Gastroesophageal sphincter (tissue), 4 donors: Measurements from ENCODE around the gene SLITRK6. TPM values are rescaled to one million over a fixed set of nuclear protein-coding genes. Genes with fewer than 3 reads are reported as not detected.

Experiments
- ATAC-seq: fragments of 150-250 bp; one replicate; pipeline ENCODE4 v1.9.1; 2016; ENCODE audit warnings: mild to moderate bottlenecking, moderate library complexity
- H3K27ac ChIP-seq, 4 donors: fragments of 200-600 bp; sonication (generic) in 3 of 4; 1 replicate in 3 of 4; 2 replicates in 1 of 4; pipeline ENCODE4 v1.5.1; 2016 to 2019
- H3K27me3 ChIP-seq: fragments of 200-600 bp; sonication (generic); one replicate; pipeline ENCODE4 v1.5.1; 2019
- H3K36me3 ChIP-seq, 2 donors: fragments of 200-600 bp; sonication (generic); one replicate each; pipeline ENCODE4 v1.5.1; 2019; ENCODE audit warnings: control low read depth in 1 of 2
- H3K4me1 ChIP-seq, 3 donors: fragments of 200-600 bp; sonication (generic); 1 replicate in 2 of 3; 2 replicates in 1 of 3; pipeline ENCODE4 v1.5.1; 2016 to 2019; ENCODE audit warnings: control low read depth in 2 of 3
- H3K4me3 ChIP-seq, 2 donors: fragments of 200-600 bp; sonication (generic); one replicate each; pipeline ENCODE4 v1.5.1; 2019; ENCODE audit warnings: mild to moderate bottlenecking in 1 of 2, moderate library complexity in 1 of 2
- H3K9me3 ChIP-seq, 3 donors: fragments of 200-600 bp; sonication (generic); one replicate each; pipeline ENCODE4 v1.5.1; 2017 to 2019; ENCODE audit warnings: control low read depth in 2 of 3
- EP300 ChIP-seq: sonication (generic); formaldehyde crosslinking; IDR thresholded peaks from one replicate; pipeline ENCODE4 v1.6.1; 2017; ENCODE audit warnings: antibody characterized with exemption, mild to moderate bottlenecking
- POLR2A ChIP-seq, 2 donors: fragments of 450-650 bp; IDR thresholded peaks; one replicate each; pipeline ENCODE4 v1.6.1; 2017; ENCODE audit warnings: antibody characterized with exemption in 2 of 2, mild to moderate bottlenecking in 2 of 2, moderate library complexity in 1 of 2
- POLR2AphosphoS5 ChIP-seq: sonication (generic); formaldehyde crosslinking; IDR thresholded peaks from one replicate; pipeline ENCODE4 v1.6.1; 2017; ENCODE audit warnings: antibody characterized with exemption
- WGBS, 2 donors: methylation state at CpG; one replicate each; pipeline ENCODE4 v1.1.5; 2018; ENCODE audit warnings: low coverage in 1 of 2; 5-methylcytosine and 5-hydroxymethylcytosine counted together
- total RNA-seq, 4 donors: library from RNA; depleted of rRNA; stranded (reverse); fragments of >200 nt; gene quantifications; one replicate each; pipeline ENCODE4 v1.1.0, GENCODE V29; 2016
- TF ChIP-seq, protein P1 (sequence below), 4 experiments: fragments of 200-600 bp in 2 of 4; fragments of 450-650 bp in 2 of 4; sonication (generic) in 1 of 4; IDR thresholded peaks; one replicate each; pipeline ENCODE4 v1.5.1; 2017 to 2019; ENCODE audit warnings: antibody characterized with exemption in 4 of 4, mild to moderate bottlenecking in 2 of 4, moderate library complexity in 2 of 4

SLITRK6 gene, protein sequence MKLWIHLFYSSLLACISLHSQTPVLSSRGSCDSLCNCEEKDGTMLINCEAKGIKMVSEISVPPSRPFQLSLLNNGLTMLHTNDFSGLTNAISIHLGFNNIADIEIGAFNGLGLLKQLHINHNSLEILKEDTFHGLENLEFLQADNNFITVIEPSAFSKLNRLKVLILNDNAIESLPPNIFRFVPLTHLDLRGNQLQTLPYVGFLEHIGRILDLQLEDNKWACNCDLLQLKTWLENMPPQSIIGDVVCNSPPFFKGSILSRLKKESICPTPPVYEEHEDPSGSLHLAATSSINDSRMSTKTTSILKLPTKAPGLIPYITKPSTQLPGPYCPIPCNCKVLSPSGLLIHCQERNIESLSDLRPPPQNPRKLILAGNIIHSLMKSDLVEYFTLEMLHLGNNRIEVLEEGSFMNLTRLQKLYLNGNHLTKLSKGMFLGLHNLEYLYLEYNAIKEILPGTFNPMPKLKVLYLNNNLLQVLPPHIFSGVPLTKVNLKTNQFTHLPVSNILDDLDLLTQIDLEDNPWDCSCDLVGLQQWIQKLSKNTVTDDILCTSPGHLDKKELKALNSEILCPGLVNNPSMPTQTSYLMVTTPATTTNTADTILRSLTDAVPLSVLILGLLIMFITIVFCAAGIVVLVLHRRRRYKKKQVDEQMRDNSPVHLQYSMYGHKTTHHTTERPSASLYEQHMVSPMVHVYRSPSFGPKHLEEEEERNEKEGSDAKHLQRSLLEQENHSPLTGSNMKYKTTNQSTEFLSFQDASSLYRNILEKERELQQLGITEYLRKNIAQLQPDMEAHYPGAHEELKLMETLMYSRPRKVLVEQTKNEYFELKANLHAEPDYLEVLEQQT
- 10 to 100 TPM in 1 of 4 donors, 1 to 10 TPM in 3; 2.4 to 17.0 (median 6.2) TPM for total RNA-seq

DNA sequence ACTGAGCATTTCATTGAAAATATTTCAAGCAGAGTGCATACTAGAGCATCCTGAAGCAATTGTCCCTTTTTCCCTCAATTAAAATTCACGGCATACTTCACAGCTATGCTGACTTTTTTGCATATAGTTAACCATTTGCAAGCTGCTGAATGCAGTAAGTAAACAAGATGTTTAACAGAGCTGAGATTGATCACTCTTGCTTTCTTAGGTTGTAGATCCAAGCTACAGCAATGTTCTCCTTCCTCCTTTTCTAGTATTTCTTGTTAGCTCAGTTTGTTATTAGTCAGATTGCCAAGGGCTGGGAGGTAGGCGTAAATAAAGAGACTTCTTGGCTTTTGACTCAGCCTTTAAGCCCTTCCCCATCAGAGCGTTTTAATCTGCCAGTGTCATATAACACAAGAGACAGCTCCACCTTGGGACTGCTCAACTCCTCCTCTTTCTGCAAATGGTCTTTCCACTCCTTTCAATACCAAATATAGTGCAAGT lies at the start of gene SLITRK6:
Gene SLITRK6 (minus strand): TSS at position 323 of the 486 bp plus-strand sequence. CDS start 2,911 bp downstream, outside the sequence.
- TF ChIP-seq POLR2A (IDR thresholded peaks at IDR 0.05): no peak
- no peak for TF ChIP-seq EP300
- no peak for TF ChIP-seq POLR2AphosphoS5
- TF ChIP-seq, protein P1, sequence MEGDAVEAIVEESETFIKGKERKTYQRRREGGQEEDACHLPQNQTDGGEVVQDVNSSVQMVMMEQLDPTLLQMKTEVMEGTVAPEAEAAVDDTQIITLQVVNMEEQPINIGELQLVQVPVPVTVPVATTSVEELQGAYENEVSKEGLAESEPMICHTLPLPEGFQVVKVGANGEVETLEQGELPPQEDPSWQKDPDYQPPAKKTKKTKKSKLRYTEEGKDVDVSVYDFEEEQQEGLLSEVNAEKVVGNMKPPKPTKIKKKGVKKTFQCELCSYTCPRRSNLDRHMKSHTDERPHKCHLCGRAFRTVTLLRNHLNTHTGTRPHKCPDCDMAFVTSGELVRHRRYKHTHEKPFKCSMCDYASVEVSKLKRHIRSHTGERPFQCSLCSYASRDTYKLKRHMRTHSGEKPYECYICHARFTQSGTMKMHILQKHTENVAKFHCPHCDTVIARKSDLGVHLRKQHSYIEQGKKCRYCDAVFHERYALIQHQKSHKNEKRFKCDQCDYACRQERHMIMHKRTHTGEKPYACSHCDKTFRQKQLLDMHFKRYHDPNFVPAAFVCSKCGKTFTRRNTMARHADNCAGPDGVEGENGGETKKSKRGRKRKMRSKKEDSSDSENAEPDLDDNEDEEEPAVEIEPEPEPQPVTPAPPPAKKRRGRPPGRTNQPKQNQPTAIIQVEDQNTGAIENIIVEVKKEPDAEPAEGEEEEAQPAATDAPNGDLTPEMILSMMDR (IDR thresholded peaks at IDR 0.05): no peak
- Histone ChIP-seq H3K27ac (peak within 1 kb of the TSS in 1 of 4 donors; percentile 33), H3K27me3 (no peaks in the 10 kb centered on the region), H3K4me1 (peaks cover 0 to 5% (median 0%) of the 10 kb centered on the region in 3 donors), H3K36me3 (no peaks in the 10 kb centered on the region), H3K4me3 (peak within 1 kb of the TSS; percentile 39 to 45), H3K9me3 (no peaks in the 10 kb centered on the region)
- peak; percentile 46 for ATAC-seq
- WGBS, 2 donors: 4 to 7% methylated on average over 3 of the region's 3 CpGs

DNA sequence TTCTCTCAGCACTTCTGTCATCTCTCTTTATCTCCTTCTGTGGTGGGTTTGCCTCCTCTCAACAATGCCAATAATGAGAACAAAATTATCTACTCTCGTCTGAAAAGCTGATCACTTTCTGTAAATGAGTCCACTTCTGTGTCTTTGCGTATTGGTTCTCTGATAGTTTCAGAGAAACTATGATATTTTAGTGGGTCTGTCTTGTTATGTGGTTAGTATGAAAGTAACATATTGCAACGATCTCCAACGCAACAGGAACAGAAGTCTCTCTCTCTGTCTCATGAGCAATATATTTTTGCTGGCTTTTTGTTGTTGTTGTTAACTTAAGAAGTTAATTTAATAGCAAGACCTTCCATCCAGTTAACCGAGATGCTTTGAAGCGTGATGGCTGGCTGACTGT lies 47.8 kb upstream of the SLITRK6 start:
- Histone ChIP-seq H3K9me3 (peaks cover 0 to 16% (median 0%) of the 10 kb centered on the region in 3 donors), H3K4me3 (no peak overlapping the region), H3K27ac (no peak overlapping the region), H3K4me1 (no peaks in the 10 kb centered on the region), H3K27me3 (no peaks in the 10 kb centered on the region), H3K36me3 (no peaks in the 10 kb centered on the region)
- TF ChIP-seq EP300 (no peak), POLR2AphosphoS5 (no peak), POLR2A (IDR thresholded peaks at IDR 0.05) (no peak)
- TF ChIP-seq, protein P1 (IDR thresholded peaks at IDR 0.05): no peak
- no peak for ATAC-seq
- 83 to 93% methylated on average over 6 of the region's 6 CpGs for WGBS, 2 donors

DNA sequence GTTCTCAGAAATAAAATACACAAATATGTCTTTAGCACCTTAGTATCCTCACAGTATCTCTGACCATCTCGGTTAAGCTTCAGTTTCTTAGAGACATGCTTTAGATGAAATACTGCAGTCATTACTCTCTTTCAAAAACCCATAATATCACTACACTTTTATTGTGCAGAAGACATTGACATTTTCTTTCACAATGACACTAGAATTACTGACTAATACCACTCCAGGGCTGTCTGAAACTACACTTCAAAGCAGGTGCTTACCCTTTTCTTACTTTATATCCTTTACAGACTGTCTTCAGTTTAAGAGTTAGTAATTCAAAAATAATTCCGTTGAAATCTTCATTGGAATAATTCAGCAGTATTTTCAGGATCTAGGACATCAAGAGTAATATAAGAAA lies 42.2 kb upstream of the SLITRK6 start:
- H3K27ac ChIP-seq: no peak overlapping the region
- H3K27me3 ChIP-seq: no peaks in the 10 kb centered on the region
- ATAC-seq: no peak
- no peaks in the 10 kb centered on the region for H3K9me3 ChIP-seq
- H3K36me3 ChIP-seq: no peaks in the 10 kb centered on the region
- no peak overlapping the region for H3K4me3 ChIP-seq
- TF ChIP-seq, protein P1 (IDR thresholded peaks at IDR 0.05): no peak
- TF ChIP-seq POLR2A (IDR thresholded peaks at IDR 0.05) (no peak), EP300 (no peak), POLR2AphosphoS5 (no peak)
- no peaks in the 10 kb centered on the region for H3K4me1 ChIP-seq
- WGBS, 2 donors: 51 to 69% methylated on average over 2 of the region's 2 CpGs

DNA sequence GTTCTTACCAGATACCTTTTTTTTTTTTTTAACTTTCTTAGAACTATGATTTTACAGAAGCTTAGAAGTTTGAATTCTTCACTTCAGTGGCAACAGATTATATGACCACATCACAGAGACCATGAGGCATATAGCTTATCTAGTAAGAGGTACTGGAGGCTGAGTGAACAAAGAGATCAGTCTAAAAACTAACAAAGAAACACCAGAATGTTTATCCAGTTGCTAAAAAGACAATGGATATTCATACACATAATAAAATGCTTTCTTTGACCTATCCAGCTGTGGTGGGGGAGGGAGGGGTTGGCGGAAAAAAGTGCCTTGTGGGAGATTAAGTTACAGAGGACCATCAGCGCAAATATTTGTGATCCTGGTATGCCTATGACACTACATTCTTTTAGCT lies 34.7 kb upstream of the SLITRK6 start:
- WGBS, 2 donors: 90 to 95% methylated on average over 2 of the region's 2 CpGs
- Histone ChIP-seq H3K4me1 (no peaks in the 10 kb centered on the region), H3K9me3 (no peaks in the 10 kb centered on the region), H3K4me3 (no peak overlapping the region), H3K27me3 (no peaks in the 10 kb centered on the region), H3K27ac (no peak overlapping the region), H3K36me3 (no peaks in the 10 kb centered on the region)
- no peak for TF ChIP-seq POLR2A (IDR thresholded peaks at IDR 0.05)
- no peak for TF ChIP-seq EP300
- no peak for TF ChIP-seq POLR2AphosphoS5
- TF ChIP-seq, protein P1 (IDR thresholded peaks at IDR 0.05): no peak
- no peak for ATAC-seq
